ENCODE data around the gene CMTM6. TPM values are rescaled to one million over a fixed set of nuclear protein-coding genes. Genes with fewer than 3 reads are reported as not detected.

CMTM6 gene
- total RNA-seq, 1 donor from 2014 or later, result 33.7 TPM

- H3K4me1 Mint-ChIP-seq, result peaks cover 5% of the 10 kb centered on the region
- H3K9me3 Mint-ChIP-seq, result no peaks in the 10 kb centered on the region
- TF ChIP-seq, protein P1, sequence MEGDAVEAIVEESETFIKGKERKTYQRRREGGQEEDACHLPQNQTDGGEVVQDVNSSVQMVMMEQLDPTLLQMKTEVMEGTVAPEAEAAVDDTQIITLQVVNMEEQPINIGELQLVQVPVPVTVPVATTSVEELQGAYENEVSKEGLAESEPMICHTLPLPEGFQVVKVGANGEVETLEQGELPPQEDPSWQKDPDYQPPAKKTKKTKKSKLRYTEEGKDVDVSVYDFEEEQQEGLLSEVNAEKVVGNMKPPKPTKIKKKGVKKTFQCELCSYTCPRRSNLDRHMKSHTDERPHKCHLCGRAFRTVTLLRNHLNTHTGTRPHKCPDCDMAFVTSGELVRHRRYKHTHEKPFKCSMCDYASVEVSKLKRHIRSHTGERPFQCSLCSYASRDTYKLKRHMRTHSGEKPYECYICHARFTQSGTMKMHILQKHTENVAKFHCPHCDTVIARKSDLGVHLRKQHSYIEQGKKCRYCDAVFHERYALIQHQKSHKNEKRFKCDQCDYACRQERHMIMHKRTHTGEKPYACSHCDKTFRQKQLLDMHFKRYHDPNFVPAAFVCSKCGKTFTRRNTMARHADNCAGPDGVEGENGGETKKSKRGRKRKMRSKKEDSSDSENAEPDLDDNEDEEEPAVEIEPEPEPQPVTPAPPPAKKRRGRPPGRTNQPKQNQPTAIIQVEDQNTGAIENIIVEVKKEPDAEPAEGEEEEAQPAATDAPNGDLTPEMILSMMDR (conservative IDR thresholded peaks at IDR 0.05), result no peak
- H3K36me3 Mint-ChIP-seq (ENCODE audit: low read depth), result peaks cover 6% of the 10 kb centered on the region
- H3K4me3 Mint-ChIP-seq, result no peak overlapping the region
- H3K27ac Mint-ChIP-seq (ENCODE audit: unreplicated experiment), result peak overlapping the region; percentile 2
- H3K27me3 Mint-ChIP-seq (ENCODE audit: low read depth), result no peaks in the 10 kb centered on the region
- no peak for DNase-seq (ENCODE audit: low read depth, low spot score)
Measured at GRCh38 chr3:32544894-32545293, 42.2 kb upstream of the CMTM6 start.

DNA sequence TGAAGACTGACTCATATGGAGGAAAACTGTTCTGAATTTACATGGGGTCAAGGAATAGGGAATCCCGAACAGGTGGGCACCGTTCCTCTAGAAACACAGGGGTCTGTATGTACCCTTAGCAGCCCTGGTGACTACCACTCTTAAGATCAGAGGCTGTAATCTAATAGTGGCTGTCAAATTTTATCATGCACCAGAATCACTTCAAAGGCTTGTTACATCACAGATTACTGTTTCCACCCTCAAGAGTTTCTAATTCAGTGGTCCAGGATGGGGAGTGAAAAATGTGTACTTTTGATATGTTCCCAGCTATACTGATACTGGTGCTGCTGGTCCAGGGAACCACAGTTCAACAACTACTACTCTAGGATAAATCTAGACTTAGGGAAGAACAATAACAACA, 40.2 kb upstream of the CMTM6 start:
- DNase-seq (ENCODE audit: low read depth, low spot score), result no peak
- peaks cover 9% of the 10 kb centered on the region for H3K36me3 Mint-ChIP-seq (ENCODE audit: low read depth)
- H3K4me3 Mint-ChIP-seq, result no peak overlapping the region
- H3K4me1 Mint-ChIP-seq, result peaks cover 5% of the 10 kb centered on the region
- no peaks in the 10 kb centered on the region for H3K27me3 Mint-ChIP-seq (ENCODE audit: low read depth)
- H3K27ac Mint-ChIP-seq (ENCODE audit: unreplicated experiment), result no peak overlapping the region
- TF ChIP-seq, protein P1 (conservative IDR thresholded peaks at IDR 0.05), result no peak
- H3K9me3 Mint-ChIP-seq, result no peaks in the 10 kb centered on the region

DNA sequence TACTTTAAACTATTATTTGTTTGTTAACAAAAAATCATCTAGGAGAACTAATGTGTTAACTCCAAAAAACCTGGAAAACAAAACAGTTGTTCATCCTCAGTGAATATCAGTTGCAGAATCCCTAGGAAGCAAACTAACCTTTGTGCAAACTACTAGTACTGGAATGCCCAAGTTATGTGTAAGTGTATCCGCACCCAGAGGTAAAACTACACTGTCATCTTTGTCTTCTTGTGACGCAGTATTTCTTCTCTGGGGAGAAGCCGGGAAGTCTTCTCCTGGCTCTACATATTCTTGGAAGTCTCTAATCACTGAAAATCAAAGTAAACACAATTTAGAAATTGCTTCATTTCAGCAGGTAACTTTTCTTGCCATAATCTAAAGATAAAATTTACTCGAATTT, 38.2 kb upstream of the CMTM6 start:
- H3K4me1 Mint-ChIP-seq, result no peaks in the 10 kb centered on the region
- peaks cover 5% of the 10 kb centered on the region for H3K36me3 Mint-ChIP-seq (ENCODE audit: low read depth)
- H3K27ac Mint-ChIP-seq (ENCODE audit: unreplicated experiment), result no peak overlapping the region
- no peak for DNase-seq (ENCODE audit: low read depth, low spot score)
- no peaks in the 10 kb centered on the region for H3K9me3 Mint-ChIP-seq
- H3K27me3 Mint-ChIP-seq (ENCODE audit: low read depth), result no peaks in the 10 kb centered on the region
- no peak overlapping the region for H3K4me3 Mint-ChIP-seq
- TF ChIP-seq, protein P1 (conservative IDR thresholded peaks at IDR 0.05), result no peak

DNA sequence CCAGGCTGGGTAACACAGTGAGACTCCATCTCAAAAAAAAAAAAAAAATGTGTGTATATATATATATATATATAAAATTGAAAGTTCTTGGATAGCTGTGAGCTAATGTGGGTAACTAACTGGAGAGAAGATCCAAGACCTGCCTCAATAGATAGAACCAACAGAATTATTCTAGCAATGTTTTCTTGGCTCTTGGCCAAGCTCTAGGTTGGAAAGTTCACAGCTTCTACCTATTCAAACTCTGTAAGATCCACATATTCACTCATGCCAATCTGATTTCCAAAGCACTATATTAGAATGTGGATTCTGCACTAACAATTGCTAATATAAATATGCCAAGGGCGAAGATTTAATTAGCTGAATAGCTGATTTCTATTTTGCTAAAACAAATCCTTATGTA, 29.8 kb upstream of the CMTM6 start:
- H3K4me3 Mint-ChIP-seq, result no peak overlapping the region
- no peaks in the 10 kb centered on the region for H3K9me3 Mint-ChIP-seq
- TF ChIP-seq, protein P1 (conservative IDR thresholded peaks at IDR 0.05), result no peak
- no peak for DNase-seq (ENCODE audit: low read depth, low spot score)
- no peaks in the 10 kb centered on the region for H3K27me3 Mint-ChIP-seq (ENCODE audit: low read depth)
- H3K27ac Mint-ChIP-seq (ENCODE audit: unreplicated experiment), result no peak overlapping the region
- H3K4me1 Mint-ChIP-seq, result peaks cover 5% of the 10 kb centered on the region
- peaks cover 21% of the 10 kb centered on the region for H3K36me3 Mint-ChIP-seq (ENCODE audit: low read depth)

DNA sequence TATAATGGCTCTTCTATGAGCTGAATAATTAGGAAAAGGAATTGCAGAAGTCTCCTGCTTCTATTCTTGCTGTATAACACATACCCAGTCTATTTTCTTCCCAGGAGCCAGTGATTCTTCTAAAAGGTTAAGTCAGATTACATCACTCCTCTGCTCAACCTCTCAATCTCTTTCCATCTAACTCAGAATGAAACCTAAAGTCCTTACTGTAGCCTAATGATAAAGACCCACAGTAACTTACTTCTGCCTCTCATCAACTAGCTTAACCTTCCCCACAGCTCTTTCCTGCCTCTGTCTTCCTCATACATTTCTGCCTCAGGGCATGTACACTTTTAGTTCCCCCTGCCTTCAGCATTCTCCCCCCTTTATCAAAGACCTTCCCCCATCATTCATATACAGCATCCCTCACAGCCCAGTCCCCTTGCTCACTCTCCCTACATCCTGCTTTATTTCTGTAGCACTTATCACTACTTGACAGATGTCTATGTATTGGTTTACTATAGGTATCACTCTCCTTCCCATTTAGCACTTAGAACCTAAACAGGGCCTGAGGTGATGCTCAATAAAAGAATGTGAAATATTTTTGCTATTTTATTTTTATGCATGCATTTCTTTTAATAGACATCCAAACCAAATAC, 28.5 kb upstream of the CMTM6 start:
- Mint-ChIP-seq H3K9me3 (no peaks in the 10 kb centered on the region), H3K27ac (ENCODE audit: unreplicated experiment) (peak overlapping the region; percentile 9), H3K4me1 (peaks cover 5% of the 10 kb centered on the region), H3K4me3 (no peak overlapping the region), H3K27me3 (ENCODE audit: low read depth) (no peaks in the 10 kb centered on the region), H3K36me3 (ENCODE audit: low read depth) (peaks cover 27% of the 10 kb centered on the region)
- TF ChIP-seq, protein P1 (conservative IDR thresholded peaks at IDR 0.05), result no peak
- DNase-seq (ENCODE audit: low read depth, low spot score), result no peak
